SK-N-SH (cell line): ENCODE data around the gene OS9. TPM values are rescaled to one million over a fixed set of nuclear protein-coding genes. Genes with fewer than 3 reads are reported as not detected.
A peak's percentile ranks its signal among the peaks of the same experiment; 100 is the strongest.

Source experiments
- CTCF ChIA-PET: fragments of 300-600, 350-600 bp; formaldehyde crosslinking; extraction: SDS; loops from one replicate; lab custom pipeline; 2021; lab: Yijun Ruan, JAX
- POLR2A ChIA-PET: fragments of 350-600 bp; sonication (Branson Sonifier 250); formaldehyde crosslinking; extraction: SDS; loops from one replicate; lab custom pipeline; 2020; ENCODE audit warnings: antibody characterized with exemption, inconsistent platforms; lab: Yijun Ruan, JAX
- DNase-seq: peaks from one replicate; pipeline ENCODE4 v3.0.0; 2012
- H2AFZ ChIP-seq: fragments of 200-600 bp; sonication (generic); 2 replicates; pipeline ENCODE4 v1.8.1; 2016; ENCODE audit warnings: antibody characterized with exemption, mild to moderate bottlenecking, low read depth
- H3F3A ChIP-seq: fragments of 200-600 bp; sonication (generic); replicated peaks from 2 replicates; pipeline ENCODE3; 2016; ENCODE audit warnings: antibody characterized with exemption, mild to moderate bottlenecking; ENCODE audit not compliant: insufficient read depth
- H3K27ac ChIP-seq, 2 experiments: fragments of 200-500 bp in 1 of 2; fragments of 200-600 bp in 1 of 2; sonication (Bioruptor generic) in 1 of 2; sonication (generic), shearing (Covaris generic) in 1 of 2; 2 replicates each; pipeline versions ENCODE4 v1.5.1 to v1.6.1; 2014 to 2016; ENCODE audit warnings: low read depth in 2 of 2, inconsistent platforms in 1 of 2, low read length in 1 of 2, mild to moderate bottlenecking in 1 of 2, mixed read lengths in 1 of 2
- H3K27me3 ChIP-seq: fragments of 200-600 bp; sonication (generic), shearing (Covaris generic); 2 replicates; pipeline ENCODE4 v1.6.1; 2016; ENCODE audit warnings: mixed run types; ENCODE audit not compliant: insufficient read depth
- H3K36me3 ChIP-seq, 2 experiments: fragments of 200-500 bp in 1 of 2; fragments of 200-600 bp in 1 of 2; sonication (Bioruptor generic) in 1 of 2; sonication (generic) in 1 of 2; replicated peaks in 1 of 2; 2 replicates each; pipeline versions ENCODE3 to v1.5.1; 2014 to 2016; ENCODE audit warnings: low read length in 1 of 2, mild to moderate bottlenecking in 1 of 2; ENCODE audit not compliant: insufficient read depth in 2 of 2, control insufficient read depth in 1 of 2
- H3K4me1 ChIP-seq, 2 experiments: fragments of 200-500 bp in 1 of 2; fragments of 200-600 bp in 1 of 2; sonication (Bioruptor generic) in 1 of 2; sonication (generic), shearing (Covaris generic) in 1 of 2; 2 replicates each; pipeline versions ENCODE4 v1.5.1 to v1.6.1; 2014 to 2016; ENCODE audit warnings: low read depth in 1 of 2, low read length in 1 of 2, mixed run types in 1 of 2; ENCODE audit not compliant: insufficient read depth in 2 of 2, control insufficient read depth in 1 of 2
- H3K4me2 ChIP-seq: fragments of 200-600 bp; sonication (generic), shearing (Covaris generic); 2 replicates; pipeline ENCODE4 v1.6.1; 2017; ENCODE audit warnings: mixed run types
- H3K4me3 ChIP-seq, 2 experiments: fragments of 200-500 bp in 1 of 2; fragments of 200-600 bp in 1 of 2; sonication (Bioruptor generic) in 1 of 2; sonication (generic), shearing (Covaris generic) in 1 of 2; 2 replicates each; pipeline versions ENCODE4 v1.5.1 to v1.8.1; 2014 to 2016; ENCODE audit warnings: low read depth in 2 of 2, inconsistent platforms in 1 of 2, low read length in 1 of 2, mild to moderate bottlenecking in 1 of 2, mixed read lengths in 1 of 2, moderate library complexity in 1 of 2
- H3K79me2 ChIP-seq: fragments of 200-600 bp; sonication (generic); 2 replicates; pipeline ENCODE4 v1.8.1; 2017; ENCODE audit warnings: mild to moderate bottlenecking; ENCODE audit not compliant: insufficient read depth
- H3K9ac ChIP-seq: fragments of 200-600 bp; sonication (generic); 2 replicates; pipeline ENCODE4 v1.6.1; 2017; ENCODE audit warnings: mixed run types
- H3K9me2 ChIP-seq: fragments of 200-600 bp; sonication (generic); 2 replicates; pipeline ENCODE4 v1.6.1; 2017; ENCODE audit warnings: mixed run types
- H3K9me3 ChIP-seq: fragments of 200-600 bp; sonication (generic); 2 replicates; pipeline ENCODE4 v1.6.1; 2017; ENCODE audit warnings: mixed run types, mild to moderate bottlenecking, moderate library complexity
- H4K20me1 ChIP-seq: fragments of 200-600 bp; sonication (generic); 2 replicates; pipeline ENCODE4 v1.6.1; 2017; ENCODE audit warnings: mild to moderate bottlenecking, mixed run types; ENCODE audit not compliant: insufficient read depth
- ELF1 ChIP-seq: IDR thresholded peaks from 2 replicates; pipeline ENCODE4 v1.4.0; 2012
- FOSL2 ChIP-seq: IDR thresholded peaks from 2 replicates; pipeline ENCODE4 v1.4.0; 2012; ENCODE audit warnings: low read depth, mild to moderate bottlenecking, moderate library complexity, borderline replicate concordance
- FOXJ3 ChIP-seq: sonication (generic); formaldehyde crosslinking; IDR thresholded peaks from 2 replicates; pipeline ENCODE4 v1.5.1; 2020; ENCODE audit warnings: mild to moderate bottlenecking, missing genetic modification reagents
- GABPA ChIP-seq: IDR thresholded peaks from 2 replicates; pipeline ENCODE4 v1.4.0; 2012; ENCODE audit warnings: low read depth, mild to moderate bottlenecking
- GATA2 ChIP-seq: sonication (generic); formaldehyde crosslinking; IDR thresholded peaks from 2 replicates; pipeline ENCODE4 v1.5.0; 2020; ENCODE audit warnings: mild to moderate bottlenecking, missing genetic modification reagents
- JUND ChIP-seq: IDR thresholded peaks from 2 replicates; pipeline ENCODE4 v1.4.0; 2012
- MEF2A ChIP-seq: IDR thresholded peaks from 2 replicates; pipeline ENCODE4 v1.4.0; 2012; ENCODE audit warnings: low read depth, borderline replicate concordance
- MXI1 ChIP-seq: IDR thresholded peaks from 2 replicates; pipeline ENCODE4 v1.6.1; 2012; ENCODE audit warnings: mild to moderate bottlenecking, low read depth, low read length, improper control_type of control experiment
- PBX3 ChIP-seq: IDR thresholded peaks from 2 replicates; pipeline ENCODE4; 2012
- POLR2AphosphoS5 ChIP-seq: IDR thresholded peaks from 2 replicates; pipeline ENCODE4 v1.6.1; 2012; ENCODE audit warnings: low read depth, low read length
- RXRA ChIP-seq: IDR thresholded peaks from 2 replicates; pipeline ENCODE4 v1.4.0; 2012; ENCODE audit warnings: low read depth, mild to moderate bottlenecking, borderline replicate concordance
- SIN3A ChIP-seq: IDR thresholded peaks from 2 replicates; pipeline ENCODE4 v1.6.1; 2012; ENCODE audit warnings: low read depth, mild to moderate bottlenecking, low read length, moderate library complexity, borderline replicate concordance
- SMC3 ChIP-seq: IDR thresholded peaks from 2 replicates; pipeline ENCODE4 v1.6.1; 2012; ENCODE audit warnings: low read depth, low read length, improper control_type of control experiment
- TAF1 ChIP-seq: IDR thresholded peaks from 2 replicates; pipeline ENCODE4 v1.6.1; 2012; ENCODE audit warnings: low read depth, mild to moderate bottlenecking, low read length, moderate library complexity, borderline replicate concordance
- TCF12 ChIP-seq: IDR thresholded peaks from 2 replicates; pipeline ENCODE4 v1.4.0; 2012
- TEAD4 ChIP-seq: IDR thresholded peaks from 2 replicates; pipeline ENCODE4 v1.4.0; 2012; ENCODE audit warnings: mild to moderate bottlenecking, borderline replicate concordance; ENCODE audit not compliant: insufficient read depth
- YY1 ChIP-seq: IDR thresholded peaks from 2 replicates; pipeline ENCODE4 v1.4.0; 2012; ENCODE audit warnings: low read depth, mild to moderate bottlenecking
- WGBS: methylation state at CpG from one replicate; pipeline ENCODE4 v1.1.6; 2017; ENCODE audit warnings: low lambda C conversion rate; 5-methylcytosine and 5-hydroxymethylcytosine counted together
- polyA plus RNA-seq, 3 experiments: library from polyadenylated mRNA; depleted of rRNA; stranded (reverse); fragments of >200 nt; gene quantifications; 2 replicates each; pipeline ENCODE4 v1.2.3, GENCODE V29; 2012
- TF ChIP-seq, protein P1 (sequence below): IDR thresholded peaks from 2 replicates; pipeline ENCODE4 v1.4.0; 2012; ENCODE audit warnings: low read depth, borderline replicate concordance
- TF ChIP-seq, protein P2 (sequence below): fragments of 200-600 bp; sonication (generic); IDR thresholded peaks from 2 replicates; pipeline ENCODE4 v1.6.1; 2017; ENCODE audit warnings: antibody characterized with exemption, mild to moderate bottlenecking, moderate library complexity

The OS9 gene
- polyA plus RNA-seq, 1 of the 3 experiments (the other 2 are of a cell fraction): 280 TPM

GRCh38 chr12:57693317-57693658 lies 644 bp upstream of the OS9 start:
- no peaks in the 10 kb centered on the region for H4K20me1 ChIP-seq
- no peaks in the 10 kb centered on the region for H3K9me2 ChIP-seq
- peak overlapping the region; percentile 26 to 51 for H3K4me3 ChIP-seq
- ChIA-PET CTCF (interaction anchor here (0.8 to 3.4 kb wide), 17 partner anchors 12 to 230 kb away, joined by 3 to 27 read pairs (median 4); partner anchors contain the start of gene B4GALNT1), POLR2A (interaction anchor here (0.6 to 1.1 kb wide), 3 partner anchors 38 to 82 kb away, joined by 3 read pairs; partner anchors contain the start of gene ARHGEF25)
- DNase-seq: no peak
- peaks cover 0 to 7% of the 10 kb centered on the region in 2 experiments; a peak in 2 of 4 replicates for H3K4me1 ChIP-seq
- WGBS: 24% methylated on average over 10 of the region's 10 CpGs
- H3K9me3 ChIP-seq: no peaks in the 10 kb centered on the region
- H3K79me2 ChIP-seq: peaks cover 14% of the 10 kb centered on the region; the same call in 1 of the 2 replicates
- peaks cover 13% of the 10 kb centered on the region for H3F3A ChIP-seq
- peak overlapping the region; percentile 66 for H3K4me2 ChIP-seq
- H3K36me3 ChIP-seq: peaks cover 19% of the 10 kb centered on the region in 2 experiments
- H3K27ac ChIP-seq: no peak overlapping the region
- H3K9ac ChIP-seq: no peak overlapping the region
- peak overlapping the region; percentile 89 for H2AFZ ChIP-seq
- TF ChIP-seq TCF12 (no peak), ELF1 (no peak), GATA2 (CRISPR knock-in tag) (no peak), SIN3A (no peak), TAF1 (no peak), GABPA (no peak), MEF2A (no peak), FOXJ3 (no peak), POLR2AphosphoS5 (no peak), TEAD4 (no peak), RXRA (no peak)
- no peaks in the 10 kb centered on the region for H3K27me3 ChIP-seq

DNA sequence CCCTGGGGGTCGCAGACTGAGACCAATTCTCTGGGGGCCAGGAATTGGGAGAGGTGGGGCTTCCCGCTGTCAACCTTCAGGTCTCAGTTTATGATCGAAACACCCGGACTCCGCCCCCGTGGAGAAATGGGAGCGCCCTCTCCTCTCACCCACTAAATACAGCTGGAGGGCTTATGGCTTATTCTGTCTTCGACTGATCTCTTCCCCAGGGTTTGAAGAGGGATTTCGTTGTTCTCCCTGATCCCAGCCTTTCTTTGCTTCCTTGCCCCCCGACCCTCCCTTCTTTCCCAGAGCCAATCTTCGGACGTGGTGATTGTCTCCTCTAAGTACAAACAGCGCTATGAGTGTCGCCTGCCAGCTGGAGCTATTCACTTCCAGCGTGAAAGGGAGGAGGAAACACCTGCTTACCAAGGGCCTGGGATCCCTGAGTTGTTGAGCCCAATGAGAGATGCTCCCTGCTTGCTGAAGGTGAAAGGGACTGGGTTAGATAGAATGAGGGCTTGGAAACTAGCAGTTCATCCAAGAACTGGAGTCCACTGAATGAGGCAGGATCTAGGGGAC lies 607 bp downstream of the OS9 start:
- H3K79me2 ChIP-seq: peaks cover 14% of the 10 kb centered on the region; the same call in 1 of the 2 replicates

More for the DNA sequence above, 607 bp downstream of the OS9 start:
- peak overlapping the region in 1 of 2 experiments; percentile 59; a peak in 2 of 4 replicates for H3K27ac ChIP-seq
- H3K4me1 ChIP-seq: peaks cover 0 to 7% of the 10 kb centered on the region in 2 experiments; a peak in 2 of 4 replicates
- H3K9me2 ChIP-seq: no peaks in the 10 kb centered on the region
- peak overlapping the region; percentile 81 for H3K9ac ChIP-seq
- peak overlapping the region; percentile 90 for H3K4me3 ChIP-seq
- H3F3A ChIP-seq: peaks cover 13% of the 10 kb centered on the region
- POLR2A ChIA-PET: interaction anchor here (0.6 kb wide), 1 partner anchor 362 kb away, joined by 3 read pairs; no protein-coding TSS in a partner anchor
- TF ChIP-seq MXI1: no peak
- TF ChIP-seq FOXJ3: no peak
- no peak for TF ChIP-seq PBX3
- TF ChIP-seq TEAD4: no peak
- TF ChIP-seq MEF2A: no peak
- no peak for TF ChIP-seq JUND
- no peak for TF ChIP-seq TCF12
- TF ChIP-seq YY1: no peak
- TF ChIP-seq FOSL2: no peak
- TF ChIP-seq, protein P1, sequence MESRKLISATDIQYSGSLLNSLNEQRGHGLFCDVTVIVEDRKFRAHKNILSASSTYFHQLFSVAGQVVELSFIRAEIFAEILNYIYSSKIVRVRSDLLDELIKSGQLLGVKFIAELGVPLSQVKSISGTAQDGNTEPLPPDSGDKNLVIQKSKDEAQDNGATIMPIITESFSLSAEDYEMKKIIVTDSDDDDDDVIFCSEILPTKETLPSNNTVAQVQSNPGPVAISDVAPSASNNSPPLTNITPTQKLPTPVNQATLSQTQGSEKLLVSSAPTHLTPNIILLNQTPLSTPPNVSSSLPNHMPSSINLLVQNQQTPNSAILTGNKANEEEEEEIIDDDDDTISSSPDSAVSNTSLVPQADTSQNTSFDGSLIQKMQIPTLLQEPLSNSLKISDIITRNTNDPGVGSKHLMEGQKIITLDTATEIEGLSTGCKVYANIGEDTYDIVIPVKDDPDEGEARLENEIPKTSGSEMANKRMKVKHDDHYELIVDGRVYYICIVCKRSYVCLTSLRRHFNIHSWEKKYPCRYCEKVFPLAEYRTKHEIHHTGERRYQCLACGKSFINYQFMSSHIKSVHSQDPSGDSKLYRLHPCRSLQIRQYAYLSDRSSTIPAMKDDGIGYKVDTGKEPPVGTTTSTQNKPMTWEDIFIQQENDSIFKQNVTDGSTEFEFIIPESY: no peak
- TF ChIP-seq POLR2AphosphoS5: no peak
- TF ChIP-seq, protein P2, sequence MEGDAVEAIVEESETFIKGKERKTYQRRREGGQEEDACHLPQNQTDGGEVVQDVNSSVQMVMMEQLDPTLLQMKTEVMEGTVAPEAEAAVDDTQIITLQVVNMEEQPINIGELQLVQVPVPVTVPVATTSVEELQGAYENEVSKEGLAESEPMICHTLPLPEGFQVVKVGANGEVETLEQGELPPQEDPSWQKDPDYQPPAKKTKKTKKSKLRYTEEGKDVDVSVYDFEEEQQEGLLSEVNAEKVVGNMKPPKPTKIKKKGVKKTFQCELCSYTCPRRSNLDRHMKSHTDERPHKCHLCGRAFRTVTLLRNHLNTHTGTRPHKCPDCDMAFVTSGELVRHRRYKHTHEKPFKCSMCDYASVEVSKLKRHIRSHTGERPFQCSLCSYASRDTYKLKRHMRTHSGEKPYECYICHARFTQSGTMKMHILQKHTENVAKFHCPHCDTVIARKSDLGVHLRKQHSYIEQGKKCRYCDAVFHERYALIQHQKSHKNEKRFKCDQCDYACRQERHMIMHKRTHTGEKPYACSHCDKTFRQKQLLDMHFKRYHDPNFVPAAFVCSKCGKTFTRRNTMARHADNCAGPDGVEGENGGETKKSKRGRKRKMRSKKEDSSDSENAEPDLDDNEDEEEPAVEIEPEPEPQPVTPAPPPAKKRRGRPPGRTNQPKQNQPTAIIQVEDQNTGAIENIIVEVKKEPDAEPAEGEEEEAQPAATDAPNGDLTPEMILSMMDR: no peak
- no peak for TF ChIP-seq SMC3
- TF ChIP-seq GABPA: no peak
- no peak for TF ChIP-seq SIN3A
- TF ChIP-seq, all 33 proteins: peak for 0
- H3K9me3 ChIP-seq: no peaks in the 10 kb centered on the region
- WGBS: 6% methylated on average over 15 of the region's 15 CpGs
- peak overlapping the region; percentile 79 for H3K4me2 ChIP-seq
- peak overlapping the region; percentile 98 for H2AFZ ChIP-seq
- CTCF ChIA-PET: interaction anchor here (0.9 to 3.4 kb wide), 6 partner anchors 14 to 231 kb away, joined by 3 to 24 read pairs (median 7); partner anchors contain the start of gene B4GALNT1
- no peaks in the 10 kb centered on the region for H4K20me1 ChIP-seq
- no peaks in the 10 kb centered on the region for H3K27me3 ChIP-seq
- DNase-seq: peak; percentile 28
- peaks cover 19 to 20% of the 10 kb centered on the region in 2 experiments for H3K36me3 ChIP-seq
